ENCODE results near the gene COL13A1. TPM values are rescaled to one million over a fixed set of nuclear protein-coding genes. Genes with fewer than 3 reads are reported as not detected.

COL13A1 gene
- total RNA-seq, 1 experiment from 2014 or later, result 3.6 TPM

DNA sequence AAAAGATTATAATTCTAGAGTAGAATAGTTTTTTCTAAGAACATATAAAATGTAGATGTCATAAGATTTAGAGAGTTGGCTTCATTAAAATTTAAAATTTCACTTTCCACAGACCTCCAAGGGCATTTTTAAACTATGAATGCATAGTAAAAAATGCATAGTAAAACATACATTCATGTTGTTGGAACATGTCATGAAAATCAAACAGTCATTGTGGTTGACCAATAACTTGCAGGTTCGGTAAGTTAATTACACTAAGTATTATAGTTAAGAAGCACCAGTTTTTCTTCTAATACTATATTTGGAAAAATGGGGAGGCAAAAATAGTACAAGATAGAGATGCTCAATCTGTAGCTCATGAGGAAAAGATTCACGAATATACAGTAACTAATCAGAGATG is 189.4 kb downstream of the COL13A1 start:
- H3K56ac ChIP-seq (ENCODE audit: insufficient read length, low read depth, low read length), result no peak overlapping the region
- no peaks in the 10 kb centered on the region for H4K20me1 ChIP-seq (ENCODE audit: control insufficient read depth, insufficient read depth, insufficient read length)
- H4K5ac ChIP-seq (ENCODE audit: insufficient read length, low read depth, low read length), result no peak overlapping the region
- no peaks in the 10 kb centered on the region for H3K27me3 ChIP-seq (ENCODE audit: insufficient read depth, low read length)
- H3K9me3 Mint-ChIP-seq, result peaks cover 7% of the 10 kb centered on the region in 2 experiments; a peak in 3 of 5 replicates
- TF ChIP-seq, protein P1, sequence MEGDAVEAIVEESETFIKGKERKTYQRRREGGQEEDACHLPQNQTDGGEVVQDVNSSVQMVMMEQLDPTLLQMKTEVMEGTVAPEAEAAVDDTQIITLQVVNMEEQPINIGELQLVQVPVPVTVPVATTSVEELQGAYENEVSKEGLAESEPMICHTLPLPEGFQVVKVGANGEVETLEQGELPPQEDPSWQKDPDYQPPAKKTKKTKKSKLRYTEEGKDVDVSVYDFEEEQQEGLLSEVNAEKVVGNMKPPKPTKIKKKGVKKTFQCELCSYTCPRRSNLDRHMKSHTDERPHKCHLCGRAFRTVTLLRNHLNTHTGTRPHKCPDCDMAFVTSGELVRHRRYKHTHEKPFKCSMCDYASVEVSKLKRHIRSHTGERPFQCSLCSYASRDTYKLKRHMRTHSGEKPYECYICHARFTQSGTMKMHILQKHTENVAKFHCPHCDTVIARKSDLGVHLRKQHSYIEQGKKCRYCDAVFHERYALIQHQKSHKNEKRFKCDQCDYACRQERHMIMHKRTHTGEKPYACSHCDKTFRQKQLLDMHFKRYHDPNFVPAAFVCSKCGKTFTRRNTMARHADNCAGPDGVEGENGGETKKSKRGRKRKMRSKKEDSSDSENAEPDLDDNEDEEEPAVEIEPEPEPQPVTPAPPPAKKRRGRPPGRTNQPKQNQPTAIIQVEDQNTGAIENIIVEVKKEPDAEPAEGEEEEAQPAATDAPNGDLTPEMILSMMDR (conservative IDR thresholded peaks at IDR 0.05), result no peak
- H3K4me1 Mint-ChIP-seq, result no peaks in the 10 kb centered on the region
- no peak overlapping the region for H2BK12ac ChIP-seq (ENCODE audit: insufficient read length, low read depth, low read length)
- H3K18ac ChIP-seq (ENCODE audit: insufficient read length, low read depth, low read length), result no peak overlapping the region
- H2BK15ac ChIP-seq (ENCODE audit: low read depth, low read length), result no peak overlapping the region
- H2AFZ ChIP-seq (ENCODE audit: low read length), result no peak overlapping the region
- no peak overlapping the region for H3K27ac ChIP-seq (ENCODE audit: insufficient read length, low read depth, low read length)
- no peak overlapping the region for H2BK20ac ChIP-seq (ENCODE audit: low read depth, low read length, poor library complexity, severe bottlenecking)
- H3K4me2 ChIP-seq (ENCODE audit: insufficient read depth, insufficient read length, low read length), result no peak overlapping the region
- H3K9ac ChIP-seq (ENCODE audit: extremely low read depth, insufficient read length, low read length), result no peak overlapping the region
- H3K9me3 ChIP-seq (ENCODE audit: control insufficient read depth, low read depth, low read length), result no peaks in the 10 kb centered on the region
- no peak overlapping the region for H3T11ph ChIP-seq (ENCODE audit: low read length)
- no peaks in the 10 kb centered on the region for H3K79me1 ChIP-seq (ENCODE audit: insufficient read depth, low read depth, low read length, poor library complexity, severe bottlenecking)
- no peak overlapping the region for H3K14ac ChIP-seq (ENCODE audit: insufficient read depth, low read length)
- H4K91ac ChIP-seq (ENCODE audit: insufficient read length, low read depth, low read length), result no peak overlapping the region
- H3K36me3 Mint-ChIP-seq (ENCODE audit: insufficient read depth in 1 of 3, low read depth in 3 of 3), result peaks cover 4 to 6% (median 5%) of the 10 kb centered on the region in 3 experiments; a peak in 5 of 7 replicates
- H3K4me1 ChIP-seq (ENCODE audit: insufficient read depth, low read length), result no peaks in the 10 kb centered on the region
- WGBS (ENCODE audit: extremely low coverage, insufficient read length, low lambda C conversion rate), result no CpG with 5 or more reads among the region's 2 CpGs
- H3K4me3 Mint-ChIP-seq, result no peak overlapping the region
- no peak overlapping the region for H2AK5ac ChIP-seq (ENCODE audit: insufficient read length, low read length)
- no peak overlapping the region for H2BK120ac ChIP-seq (ENCODE audit: low read depth, low read length, poor library complexity, severe bottlenecking)
- H3K79me2 ChIP-seq (ENCODE audit: insufficient read depth, low read length), result no peaks in the 10 kb centered on the region
- H2BK5ac ChIP-seq (ENCODE audit: insufficient read length, low read length), result no peak overlapping the region
- H3K23me2 ChIP-seq (ENCODE audit: insufficient read length, low read depth, low read length, poor library complexity, severe bottlenecking), result no peaks in the 10 kb centered on the region
- peaks cover 45% of the 10 kb centered on the region for H3K27me3 Mint-ChIP-seq (ENCODE audit: low read depth)
- no peak overlapping the region for H3K4ac ChIP-seq (ENCODE audit: low read depth, low read length)
- no peak for DNase-seq
- no peak overlapping the region for H3K23ac ChIP-seq (ENCODE audit: insufficient read length, low read depth, low read length)
- no peak overlapping the region for H3K27ac Mint-ChIP-seq
- no peak overlapping the region for H4K8ac ChIP-seq (replicated peaks; ENCODE audit: insufficient read length, low read depth, low read length)

Data from H9 (cell line).